ENCODE results near the gene RAD51D.

DNA sequence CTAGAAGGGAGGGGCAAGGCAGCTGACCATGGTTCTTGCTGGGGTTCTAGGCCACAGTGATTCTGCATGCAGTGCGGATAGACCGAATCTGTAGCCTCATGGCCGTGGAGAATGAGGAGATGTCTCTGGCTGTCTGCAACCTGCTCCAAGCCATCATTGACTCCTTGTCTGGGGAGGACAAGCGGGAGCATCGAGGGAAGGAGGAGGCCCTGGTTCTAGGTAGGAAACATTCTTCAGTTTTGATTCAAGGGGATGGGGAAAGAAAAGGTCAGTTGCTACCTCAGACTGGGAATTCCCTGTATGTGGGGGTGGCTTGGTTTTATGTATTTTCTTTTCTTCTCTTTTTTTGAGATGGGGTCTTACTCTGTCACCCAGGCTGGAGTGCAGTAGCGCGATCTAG is 35.6 kb upstream of the RAD51D start:
- TF ChIP-seq EZH2 (IDR thresholded peaks at IDR 0.05; ENCODE audit: low read length) = no peak
- TF ChIP-seq, protein P1, sequence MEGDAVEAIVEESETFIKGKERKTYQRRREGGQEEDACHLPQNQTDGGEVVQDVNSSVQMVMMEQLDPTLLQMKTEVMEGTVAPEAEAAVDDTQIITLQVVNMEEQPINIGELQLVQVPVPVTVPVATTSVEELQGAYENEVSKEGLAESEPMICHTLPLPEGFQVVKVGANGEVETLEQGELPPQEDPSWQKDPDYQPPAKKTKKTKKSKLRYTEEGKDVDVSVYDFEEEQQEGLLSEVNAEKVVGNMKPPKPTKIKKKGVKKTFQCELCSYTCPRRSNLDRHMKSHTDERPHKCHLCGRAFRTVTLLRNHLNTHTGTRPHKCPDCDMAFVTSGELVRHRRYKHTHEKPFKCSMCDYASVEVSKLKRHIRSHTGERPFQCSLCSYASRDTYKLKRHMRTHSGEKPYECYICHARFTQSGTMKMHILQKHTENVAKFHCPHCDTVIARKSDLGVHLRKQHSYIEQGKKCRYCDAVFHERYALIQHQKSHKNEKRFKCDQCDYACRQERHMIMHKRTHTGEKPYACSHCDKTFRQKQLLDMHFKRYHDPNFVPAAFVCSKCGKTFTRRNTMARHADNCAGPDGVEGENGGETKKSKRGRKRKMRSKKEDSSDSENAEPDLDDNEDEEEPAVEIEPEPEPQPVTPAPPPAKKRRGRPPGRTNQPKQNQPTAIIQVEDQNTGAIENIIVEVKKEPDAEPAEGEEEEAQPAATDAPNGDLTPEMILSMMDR (optimal IDR thresholded peaks at IDR 0.05 in 1 of 3, IDR thresholded peaks at IDR 0.05 in 1 of 3, conservative IDR thresholded peaks at IDR 0.05 in 1 of 3; ENCODE audit: extremely low read depth in 1 of 3, insufficient read depth in 2 of 3, low read length in 3 of 3) = no peak

Measured in keratinocyte (primary cell).